Thyroid gland (tissue), 4 donors: ENCODE measurements around the gene TRUB2.

Experiments
- CTCF ChIP-seq, 6 experiments: fragments of 200-600 bp in 3 of 6; fragments of 450-650 bp in 3 of 6; sonication (generic) in 3 of 6; IDR thresholded peaks; one replicate each; pipeline ENCODE4 v1.5.1; 2016 to 2019; ENCODE audit warnings: antibody characterized with exemption in 6 of 6, mild to moderate bottlenecking in 2 of 6, inconsistent platforms in 1 of 6, moderate library complexity in 1 of 6
- POLR2A ChIP-seq, 2 donors: fragments of 450-650 bp; IDR thresholded peaks; one replicate each; pipeline ENCODE4 v1.6.1; 2017; ENCODE audit warnings: antibody characterized with exemption in 2 of 2, mild to moderate bottlenecking in 2 of 2, moderate library complexity in 1 of 2

GRCh38 chr9:128344931-128345605, 22.8 kb upstream of the TRUB2 start:
- TF ChIP-seq CTCF (IDR thresholded peaks at IDR 0.05): no peak
- TF ChIP-seq POLR2A (IDR thresholded peaks at IDR 0.05): no peak
